Esophagus mucosa (tissue), 1 donor: ENCODE results near the gene TUBA1C. TPM values are rescaled to one million over a fixed set of nuclear protein-coding genes. Genes with fewer than 3 reads are reported as not detected.
"Not testable (repeated sequence)": the region's sequence is repeated elsewhere in the genome, so short reads cannot be mapped to it uniquely, and the experiment has no call there.

Experiments
- ATAC-seq: fragments of 200-7000 bp; cut with Tn5 transposase; one replicate; pipeline ENCODE4 v1.9.1; 2020
- total RNA-seq: library from RNA; stranded (reverse); gene quantifications from one replicate; pipeline ENCODE4 v1.2.4, GENCODE V29; 2023
- donor health status: DM: yes; HTN: yes; CAD: no.

Gene TUBA1C
- total RNA-seq, result 755 TPM

- peak; percentile 83 for ATAC-seq
Observed at GRCh38 chr12:49264873-49265792, at the start of gene TUBA1C. Gene TUBA1C, plus strand, starts transcription at chr12:49265082. Its CDS starts 100 bp downstream, at chr12:49265182.

DNA sequence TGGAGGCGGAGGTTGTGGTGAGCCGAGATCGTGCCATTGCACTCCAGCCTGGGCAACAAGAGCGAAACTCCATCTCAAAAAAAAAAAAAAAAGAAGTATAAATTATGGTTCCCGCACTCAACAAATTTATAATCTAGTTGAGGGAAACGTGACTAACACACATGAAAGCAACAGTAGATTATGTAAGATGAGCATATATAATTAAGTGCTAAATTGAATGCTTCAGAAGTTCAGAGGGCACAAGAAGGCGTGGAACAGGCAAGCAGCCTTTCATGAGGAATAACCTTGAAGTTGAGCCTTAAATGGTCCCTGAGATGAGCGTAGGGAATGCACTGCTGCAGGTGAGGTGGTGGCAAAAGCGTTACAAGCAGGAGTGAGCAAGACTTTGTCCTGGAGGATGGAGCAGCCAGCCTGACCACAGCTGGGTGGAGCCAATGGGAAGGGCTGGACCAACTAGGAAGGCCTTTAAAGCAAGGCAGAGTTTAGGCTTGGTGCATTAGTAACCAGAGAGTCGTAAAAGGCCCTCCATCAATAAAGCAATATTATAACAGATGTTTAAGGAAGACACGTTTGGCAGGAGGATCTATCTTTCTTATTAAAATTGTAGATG, 45.4 kb upstream of the TUBA1C start:
- ATAC-seq, result no peak

DNA sequence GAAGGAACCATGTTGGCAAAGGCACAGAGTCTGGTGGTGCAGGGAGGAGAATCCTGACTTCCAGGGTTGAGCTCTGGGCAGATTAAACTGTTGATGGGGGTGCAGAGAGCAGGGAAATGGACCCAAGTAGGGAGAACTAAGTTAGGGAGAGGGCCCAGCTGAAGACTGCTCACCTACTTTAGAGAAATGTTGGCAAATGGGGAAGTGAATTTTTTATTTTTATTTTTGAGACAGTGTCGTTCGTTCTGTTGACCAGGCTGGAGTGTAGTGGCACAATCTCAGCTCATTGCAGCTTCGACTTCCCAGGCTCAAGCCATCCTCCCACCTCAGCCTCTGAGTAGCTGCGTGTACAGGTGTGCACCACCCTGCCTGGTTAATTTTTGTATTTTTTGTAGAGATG, 43.9 kb upstream of the TUBA1C start:
- ATAC-seq, result no peak

DNA sequence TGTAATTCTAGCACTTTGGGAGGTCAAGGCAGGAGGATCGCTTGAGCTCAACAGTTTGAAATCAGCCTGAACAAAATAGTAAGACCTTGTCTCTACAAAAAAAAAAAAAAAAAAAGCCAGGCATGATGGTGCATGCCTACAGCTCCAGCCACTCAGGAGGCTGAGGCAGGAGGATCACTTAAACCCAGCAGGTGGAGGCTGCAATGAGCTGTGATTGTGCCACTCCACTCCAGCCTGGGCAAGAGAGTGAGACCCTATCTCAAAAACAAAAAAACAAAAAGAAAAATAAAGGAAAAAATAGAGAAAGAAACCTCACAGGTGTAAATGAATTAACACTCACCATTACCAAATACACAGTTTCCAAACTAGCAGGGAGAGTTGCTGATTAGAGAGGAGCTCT, 41.8 kb upstream of the TUBA1C start:
- no peak for ATAC-seq

GRCh38 chr12:49223590-49224369, 41.1 kb upstream of the TUBA1C start:
- ATAC-seq, result no peak

- ATAC-seq, result peak; percentile 55
Observed at GRCh38 chr12:49225576-49226166, 39.2 kb upstream of the TUBA1C start.

GRCh38 chr12:49227713-49228112, 37.2 kb upstream of the TUBA1C start:
- no peak for ATAC-seq

GRCh38 chr12:49228653-49229052, 36.2 kb upstream of the TUBA1C start:
- no peak for ATAC-seq

DNA sequence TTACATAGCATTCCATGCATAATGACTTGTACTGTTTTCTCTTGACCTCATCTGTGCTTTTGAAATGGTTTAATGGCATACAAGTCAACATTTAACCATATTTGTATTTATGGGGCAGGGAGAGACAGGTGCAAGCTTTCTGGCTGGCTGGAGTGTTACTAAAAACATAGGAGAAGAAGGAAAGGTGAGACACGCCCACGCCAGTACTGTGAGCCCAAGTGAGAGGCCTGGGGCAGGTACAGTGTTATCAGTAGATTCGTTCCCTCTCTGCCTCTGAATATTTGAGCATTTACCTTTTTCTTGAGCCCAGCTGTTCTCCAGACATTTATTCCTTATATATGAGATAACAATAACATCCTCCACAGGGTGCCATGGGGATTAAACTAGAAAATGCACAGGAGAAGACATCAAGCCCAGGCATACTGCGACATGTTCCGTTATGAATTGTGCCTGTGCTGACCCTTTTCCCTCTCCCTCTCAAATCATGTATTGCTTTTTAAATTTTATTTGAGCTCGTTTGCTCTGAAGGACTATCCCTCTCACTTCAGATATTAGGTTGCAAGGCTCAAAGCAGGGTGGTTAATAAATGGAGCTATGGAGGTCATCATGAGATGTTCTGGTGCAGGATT, 34.6 kb upstream of the TUBA1C start:
- ATAC-seq, result no peak

DNA sequence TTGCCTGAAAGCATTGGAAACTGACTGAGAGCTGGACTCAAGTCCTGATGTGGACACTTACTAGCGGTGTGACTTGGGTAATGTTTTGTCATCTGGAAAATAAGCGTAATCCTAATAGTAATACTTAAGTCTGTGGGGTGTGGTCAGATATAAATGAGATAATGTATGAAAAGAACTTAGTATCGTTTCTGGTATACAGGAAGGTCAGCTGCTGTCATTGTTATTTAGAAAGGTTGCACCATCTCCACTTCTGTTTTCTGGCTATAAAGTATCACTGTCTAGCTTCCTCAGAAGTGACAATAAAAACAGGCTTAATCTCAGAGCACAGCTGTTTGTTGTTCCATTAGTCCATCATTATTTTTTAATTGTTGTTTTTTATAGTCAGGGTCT, 34.1 kb upstream of the TUBA1C start:
- no peak for ATAC-seq

- no peak for ATAC-seq
Observed at GRCh38 chr12:49231878-49232655, 32.8 kb upstream of the TUBA1C start.

DNA sequence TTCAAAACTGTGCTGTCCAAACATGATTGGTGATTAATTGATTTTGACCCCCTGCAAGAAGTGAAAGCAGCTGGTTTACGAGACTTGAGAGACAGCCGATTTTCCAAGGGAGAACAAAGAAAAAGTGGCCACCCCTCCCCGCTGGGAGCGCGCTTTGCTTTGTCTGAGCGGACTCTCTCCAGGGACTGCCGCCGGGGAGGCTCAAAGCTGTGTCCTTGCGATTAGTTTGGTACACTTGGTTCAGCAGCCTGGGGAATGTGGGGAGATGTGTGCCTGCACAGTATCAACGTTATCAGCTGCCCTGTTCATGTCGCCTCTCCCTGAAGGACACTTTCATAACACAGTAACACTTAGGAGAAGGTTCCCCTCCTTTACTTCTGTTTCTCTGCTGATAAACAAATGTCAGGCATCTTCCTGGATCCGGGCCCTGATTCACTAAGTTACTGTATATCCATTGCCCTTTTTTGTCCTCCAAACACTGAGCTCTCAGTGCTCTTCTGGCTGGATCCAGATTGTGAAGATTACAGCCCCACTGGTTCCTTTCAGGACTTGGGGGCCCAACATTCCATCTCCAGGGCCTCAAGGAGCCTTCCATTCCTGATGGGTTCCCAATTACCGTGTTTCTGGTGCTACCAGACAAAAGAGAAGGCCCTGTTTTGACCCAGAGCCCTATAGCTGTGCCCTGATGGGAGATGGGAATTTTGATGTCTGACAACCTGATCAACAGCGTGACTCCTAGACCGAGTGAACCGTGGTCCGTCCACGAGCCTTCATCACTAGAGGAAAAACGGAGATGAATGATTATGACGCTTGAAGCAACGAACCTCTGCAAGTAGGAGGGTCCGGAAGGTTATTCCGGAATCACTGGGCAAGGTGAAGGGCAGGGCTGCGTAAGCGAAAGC, 31.7 kb upstream of the TUBA1C start:
- ATAC-seq, result no peak

GRCh38 chr12:49233842-49234526, 30.9 kb upstream of the TUBA1C start:
- ATAC-seq, result no peak

DNA sequence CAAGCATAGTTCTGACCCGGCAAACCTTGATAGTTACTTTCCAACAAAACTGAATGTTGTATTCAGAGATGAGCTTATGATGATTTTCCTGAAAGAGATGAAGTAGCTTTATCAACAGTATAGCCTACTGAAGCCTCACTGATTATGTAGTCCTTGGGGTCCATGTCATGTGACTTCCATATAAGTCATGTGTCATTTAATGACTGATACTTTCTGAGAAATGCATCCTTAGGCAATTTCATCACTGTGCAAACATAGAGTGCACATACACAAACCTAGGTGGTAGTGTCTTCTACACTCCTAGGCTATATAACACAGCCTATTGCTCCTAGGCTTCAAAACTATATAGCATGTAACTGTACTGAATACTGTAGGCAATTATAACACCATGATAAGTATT, 28.5 kb upstream of the TUBA1C start:
- ATAC-seq, result no peak

DNA sequence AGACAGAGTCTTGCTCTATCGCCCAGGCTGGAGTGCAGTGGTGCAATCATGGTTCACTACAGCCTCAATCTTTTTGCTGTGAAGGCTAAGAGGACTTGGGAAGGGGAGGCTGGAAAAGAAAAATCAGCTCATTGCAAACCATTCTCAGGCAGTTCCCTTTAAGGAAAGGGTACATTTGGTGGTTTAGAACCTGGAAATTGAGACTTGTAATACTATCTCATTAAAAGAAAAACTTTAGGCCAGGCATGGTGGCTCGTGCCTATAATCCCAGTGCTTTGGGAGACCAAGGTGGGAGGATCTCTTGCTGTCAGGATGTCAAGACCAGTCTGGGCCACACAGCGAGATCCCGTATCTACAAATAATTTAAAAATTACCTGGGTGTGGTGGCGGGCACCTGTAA, 21.3 kb upstream of the TUBA1C start:
- no peak for ATAC-seq

DNA sequence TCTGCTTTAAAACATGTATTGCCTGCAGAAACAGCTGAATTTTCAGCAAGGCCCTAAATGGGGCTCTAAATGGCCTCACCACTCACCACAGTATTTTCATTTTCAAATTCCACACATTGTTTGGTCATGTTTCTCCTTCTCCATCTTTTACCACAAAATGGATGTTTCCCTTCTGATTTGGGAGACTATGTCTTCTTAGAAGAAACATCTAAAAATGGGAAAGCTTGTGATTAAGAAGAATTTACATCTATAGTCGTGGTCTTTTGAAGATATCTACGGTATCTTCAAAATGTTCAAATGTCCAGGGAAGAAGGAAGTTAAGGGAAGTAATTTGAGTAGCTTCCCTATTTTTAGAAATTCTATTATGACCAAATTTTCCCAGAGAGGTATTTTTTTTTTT, 20.7 kb upstream of the TUBA1C start:
- no peak for ATAC-seq

DNA sequence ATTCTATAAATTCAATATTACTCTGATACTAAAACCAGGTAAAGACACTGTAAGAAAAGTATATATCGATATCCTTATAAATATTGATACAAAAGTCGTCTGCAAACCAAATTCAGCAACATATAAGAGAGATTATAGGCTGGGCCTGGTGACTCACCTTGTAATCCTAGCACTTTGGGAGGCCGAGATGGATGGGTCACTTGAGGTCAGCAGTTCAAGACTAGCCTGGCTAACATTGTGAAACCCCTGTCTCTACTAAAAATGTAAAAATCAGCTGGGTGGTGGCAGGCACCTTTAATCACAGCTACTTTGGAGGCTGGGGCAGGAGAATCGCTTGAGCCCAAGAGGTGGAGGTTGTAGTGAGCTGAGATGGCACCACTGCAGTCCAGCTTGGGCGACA, 13.5 kb upstream of the TUBA1C start:
- no peak for ATAC-seq

DNA sequence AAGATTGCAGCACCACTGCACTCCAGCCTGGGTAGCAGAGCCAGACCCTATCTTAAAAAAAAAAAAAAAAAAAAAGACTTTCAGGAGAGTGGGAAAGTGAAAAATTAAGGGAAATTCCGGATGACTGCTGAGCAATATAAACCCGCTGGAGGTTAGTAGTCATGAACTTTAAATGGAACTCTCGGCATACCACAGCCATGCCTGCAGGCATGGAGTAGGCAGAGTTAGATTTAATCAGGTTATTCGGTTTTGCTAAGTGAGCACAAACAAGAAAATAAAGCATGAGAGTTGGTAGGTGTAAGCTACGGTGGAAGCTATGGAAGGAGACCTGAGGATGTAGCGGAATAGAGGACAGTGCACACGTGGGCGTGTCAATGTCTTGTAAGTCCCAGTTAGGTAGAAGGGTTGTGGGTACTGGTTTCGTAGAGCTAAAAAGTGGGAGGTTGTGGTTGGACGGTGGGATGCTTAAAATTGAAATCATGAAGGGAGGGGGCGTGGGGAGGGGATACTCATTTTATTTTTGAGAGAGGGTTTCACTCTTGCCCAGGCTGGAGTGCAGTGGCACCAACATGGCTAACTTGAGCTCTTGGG, 11.8 kb upstream of the TUBA1C start:
- ATAC-seq, result no peak

GRCh38 chr12:49255456-49255855, 9.4 kb upstream of the TUBA1C start:
- not testable (repeated sequence) for ATAC-seq
